ENCODE data around the gene METRNL.

METRNL gene

GRCh38 chr17:83098241-83099085, 19.1 kb downstream of the METRNL start:
- Histone ChIP-seq H2AFZ (ENCODE audit: low read depth) (no peak overlapping the region), H3K79me2 (ENCODE audit: insufficient read depth, low read depth) (no peaks in the 10 kb centered on the region), H3K27ac (no peak overlapping the region), H3K4me3 (IDR thresholded peaks at IDR 0.05; ENCODE audit: insufficient read depth, low read depth, low read length) (no peak overlapping the region), H4K20me1 (ENCODE audit: insufficient read depth) (no peaks in the 10 kb centered on the region), H3K9ac (no peak overlapping the region), H3K27me3 (ENCODE audit: insufficient read depth, low read depth) (peaks cover 82% of the 10 kb centered on the region), H3K36me3 (ENCODE audit: insufficient read depth) (no peaks in the 10 kb centered on the region), H3K4me1 (ENCODE audit: low read depth, poor library complexity, severe bottlenecking) (no peaks in the 10 kb centered on the region), H3K4me2 (no peak overlapping the region)
- no peak for TF ChIP-seq CTCF (conservative IDR thresholded peaks at IDR 0.05; ENCODE audit: low read depth, low read length)

- H3K9ac ChIP-seq: no peak overlapping the region
- H3K27ac ChIP-seq: no peak overlapping the region
- TF ChIP-seq CTCF (conservative IDR thresholded peaks at IDR 0.05; ENCODE audit: low read depth, low read length): no peak
- no peaks in the 10 kb centered on the region for H3K79me2 ChIP-seq (ENCODE audit: insufficient read depth, low read depth)
- no peak overlapping the region for H3K4me2 ChIP-seq
- no peak overlapping the region for H2AFZ ChIP-seq (ENCODE audit: low read depth)
- no peaks in the 10 kb centered on the region for H3K4me1 ChIP-seq (ENCODE audit: low read depth, poor library complexity, severe bottlenecking)
- H3K36me3 ChIP-seq (ENCODE audit: insufficient read depth): no peaks in the 10 kb centered on the region
- no peaks in the 10 kb centered on the region for H4K20me1 ChIP-seq (ENCODE audit: insufficient read depth)
- H3K27me3 ChIP-seq (ENCODE audit: insufficient read depth, low read depth): peaks cover 81% of the 10 kb centered on the region
- no peak overlapping the region for H3K4me3 ChIP-seq (IDR thresholded peaks at IDR 0.05; ENCODE audit: insufficient read depth, low read depth, low read length)
Measured at GRCh38 chr17:83099086-83099555, 19.7 kb downstream of the METRNL start.

GRCh38 chr17:83099570-83100181, 20.3 kb downstream of the METRNL start:
- H3K4me1 ChIP-seq (ENCODE audit: low read depth, poor library complexity, severe bottlenecking): no peaks in the 10 kb centered on the region
- no peaks in the 10 kb centered on the region for H3K79me2 ChIP-seq (ENCODE audit: insufficient read depth, low read depth)
- peaks cover 81% of the 10 kb centered on the region for H3K27me3 ChIP-seq (ENCODE audit: insufficient read depth, low read depth)
- no peak overlapping the region for H3K4me3 ChIP-seq (IDR thresholded peaks at IDR 0.05; ENCODE audit: insufficient read depth, low read depth, low read length)
- no peaks in the 10 kb centered on the region for H4K20me1 ChIP-seq (ENCODE audit: insufficient read depth)
- H2AFZ ChIP-seq (ENCODE audit: low read depth): no peak overlapping the region
- no peaks in the 10 kb centered on the region for H3K36me3 ChIP-seq (ENCODE audit: insufficient read depth)
- no peak overlapping the region for H3K9ac ChIP-seq
- H3K4me2 ChIP-seq: no peak overlapping the region
- no peak for TF ChIP-seq CTCF (conservative IDR thresholded peaks at IDR 0.05; ENCODE audit: low read depth, low read length)
- H3K27ac ChIP-seq: no peak overlapping the region

GRCh38 chr17:83100220-83100852, 20.9 kb downstream of the METRNL start:
- TF ChIP-seq CTCF (conservative IDR thresholded peaks at IDR 0.05; ENCODE audit: low read depth, low read length): no peak
- no peak overlapping the region for H3K9ac ChIP-seq
- H3K4me1 ChIP-seq (ENCODE audit: low read depth, poor library complexity, severe bottlenecking): no peaks in the 10 kb centered on the region
- no peaks in the 10 kb centered on the region for H4K20me1 ChIP-seq (ENCODE audit: insufficient read depth)
- H3K27me3 ChIP-seq (ENCODE audit: insufficient read depth, low read depth): peaks cover 79% of the 10 kb centered on the region
- no peaks in the 10 kb centered on the region for H3K36me3 ChIP-seq (ENCODE audit: insufficient read depth)
- no peak overlapping the region for H3K4me3 ChIP-seq (IDR thresholded peaks at IDR 0.05; ENCODE audit: insufficient read depth, low read depth, low read length)
- H2AFZ ChIP-seq (ENCODE audit: low read depth): no peak overlapping the region
- no peak overlapping the region for H3K27ac ChIP-seq
- H3K79me2 ChIP-seq (ENCODE audit: insufficient read depth, low read depth): no peaks in the 10 kb centered on the region
- H3K4me2 ChIP-seq: no peak overlapping the region

Measured in KMS-11 (cell line).